Measurements from ENCODE around the gene POLR3GL.

POLR3GL gene

DNA sequence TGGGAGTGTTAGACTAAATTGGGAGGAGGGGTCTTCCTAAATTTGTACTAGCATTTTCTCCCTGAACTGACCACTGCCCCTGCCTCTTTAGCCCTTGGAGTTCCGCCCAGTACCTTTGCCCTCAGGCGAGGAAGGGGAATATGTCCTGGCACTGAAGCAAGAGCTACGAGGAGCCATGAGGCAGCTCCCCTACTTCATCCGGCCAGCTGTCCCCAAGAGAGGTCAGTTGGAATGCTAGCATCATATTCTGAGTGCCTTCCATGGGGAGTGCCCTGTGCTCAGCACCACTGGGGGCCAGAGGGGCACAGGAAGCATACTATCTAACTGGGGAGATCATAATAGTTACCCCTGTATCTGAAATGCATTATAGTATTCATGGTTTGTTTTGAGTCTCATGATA is 10.7 kb downstream of the POLR3GL start:
- DNase-seq (ENCODE audit: low read depth in 2 of 2) = no peak

DNA sequence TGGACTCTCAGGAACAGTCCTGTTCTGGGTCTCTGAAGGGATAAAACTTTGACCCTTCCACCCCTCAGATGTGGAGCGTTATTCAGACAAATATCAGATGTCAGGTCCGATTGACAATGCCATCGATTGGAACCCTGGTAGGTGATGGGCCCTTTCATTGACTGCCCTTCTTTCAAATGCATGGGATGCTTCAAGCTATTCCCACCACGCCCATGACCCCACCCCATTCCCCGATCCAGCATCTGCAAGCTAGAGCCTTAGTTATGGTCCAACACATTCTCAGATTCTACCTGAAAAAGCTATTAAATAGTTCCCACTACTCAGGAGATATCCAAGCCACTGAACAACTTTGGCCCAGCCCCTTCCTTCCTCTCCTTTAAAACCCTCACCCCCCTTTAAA is 12.5 kb downstream of the POLR3GL start:
- DNase-seq (ENCODE audit: low read depth in 2 of 2) = no peak

DNA sequence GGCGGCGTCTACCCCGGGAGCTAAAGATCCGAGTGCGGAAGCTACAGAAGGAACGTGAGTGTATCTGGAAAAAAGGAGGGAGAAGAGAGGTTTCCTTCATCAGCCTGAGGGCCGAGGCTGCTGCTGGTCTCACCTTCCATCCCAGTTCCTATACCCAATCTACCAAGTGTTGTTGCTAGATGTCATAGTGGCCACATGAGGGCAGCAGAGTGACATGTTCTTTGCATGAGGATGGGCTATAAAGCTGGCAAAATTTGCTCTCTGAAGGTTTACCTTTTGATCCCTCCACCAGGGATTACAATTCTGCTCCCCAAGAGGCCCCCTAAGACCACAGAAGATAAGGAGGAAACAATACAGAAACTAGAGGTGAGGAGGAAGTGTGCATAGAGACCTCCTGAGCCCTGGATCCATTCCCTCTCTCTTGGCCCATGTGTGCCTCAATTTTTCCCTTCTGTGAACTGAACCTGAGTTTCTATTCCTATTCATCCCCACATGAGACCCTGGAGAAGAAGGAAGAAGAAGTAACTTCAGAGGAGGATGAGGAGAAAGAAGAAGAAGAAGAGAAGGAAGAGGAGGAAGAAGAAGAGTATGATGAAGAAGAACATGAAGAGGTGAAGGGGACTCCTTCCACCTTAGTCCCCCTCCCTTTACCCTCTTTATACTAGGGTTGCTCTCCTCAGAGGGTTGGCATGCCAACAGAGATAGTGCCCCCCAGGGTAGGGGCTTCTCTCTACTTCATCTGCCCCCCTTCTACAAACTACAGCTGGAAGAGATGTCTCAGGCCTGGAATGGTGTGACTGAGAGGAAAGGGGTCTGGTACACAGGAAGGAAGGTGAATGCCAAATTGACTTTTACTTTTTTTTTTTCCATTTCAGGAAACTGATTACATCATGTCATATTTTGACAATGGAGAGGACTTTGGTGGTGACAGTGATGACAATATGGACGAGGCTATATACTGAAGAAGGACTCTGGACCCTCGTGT is 13.3 kb downstream of the POLR3GL start:
- peak in 1 of 2 donors; percentile 59 for DNase-seq (ENCODE audit: low read depth in 2 of 2)

DNA sequence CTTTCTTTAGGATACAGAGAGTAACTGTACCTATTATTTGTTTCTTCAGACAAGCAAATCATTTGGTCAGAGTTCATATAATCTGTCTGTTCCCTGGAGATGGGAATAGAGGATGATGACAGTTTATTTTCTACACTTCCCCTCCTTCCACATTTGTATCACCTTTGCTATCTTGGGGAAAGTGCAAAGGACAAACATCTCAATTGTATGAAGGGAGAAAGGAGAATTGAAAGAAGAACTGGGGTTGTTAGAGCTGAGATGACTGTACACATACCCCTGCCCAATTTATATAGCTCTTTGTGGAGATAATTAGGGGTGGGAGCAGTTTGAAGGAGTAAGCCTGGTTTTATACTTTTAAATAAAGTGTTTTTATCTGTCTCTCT is 14.0 kb downstream of the POLR3GL start:
- no peak for DNase-seq (ENCODE audit: low read depth in 2 of 2)

DNA sequence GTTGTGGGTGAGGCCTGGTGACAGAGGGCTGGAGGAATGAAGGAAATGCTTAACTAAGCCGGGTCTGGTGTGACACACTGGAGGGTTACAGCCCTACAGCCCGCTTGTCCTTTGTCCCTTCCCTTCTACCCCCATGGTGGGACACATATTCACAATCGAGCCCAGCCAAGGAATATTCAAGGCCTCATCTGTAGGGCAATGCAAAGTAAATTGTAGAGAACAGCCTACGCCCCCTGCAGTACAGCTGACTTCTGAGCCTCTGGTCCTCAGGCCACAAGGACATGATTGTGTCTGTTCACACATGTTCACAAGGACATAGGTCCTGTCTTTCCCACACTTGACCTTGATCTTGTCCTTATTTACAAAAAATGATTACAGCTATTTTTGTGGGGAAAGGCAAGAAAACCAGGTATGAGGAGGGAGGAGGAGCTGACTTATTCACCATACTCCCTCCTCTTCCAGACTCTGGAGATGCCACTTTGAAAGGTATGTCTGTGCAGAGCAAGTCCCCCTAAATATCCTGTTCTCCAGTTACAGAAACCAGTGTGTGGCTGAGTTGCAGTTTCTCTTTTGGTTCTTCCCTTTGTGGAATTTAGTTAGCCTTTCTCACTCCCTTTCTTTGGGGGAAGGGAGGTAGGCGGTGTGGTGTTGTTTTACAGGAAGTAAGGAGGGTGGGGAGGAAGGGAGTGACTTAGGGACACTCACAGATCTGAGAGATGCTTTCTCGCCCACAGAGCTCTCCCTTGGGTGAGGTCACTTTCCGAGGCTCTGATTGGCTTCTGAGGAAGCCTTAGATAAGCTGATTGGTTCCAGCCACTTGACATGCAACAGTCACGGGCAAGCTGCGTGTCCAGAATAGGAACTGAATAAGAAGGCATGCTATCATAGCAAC is 14.6 kb downstream of the POLR3GL start:
- DNase-seq (ENCODE audit: low read depth in 2 of 2) = peak; percentile 80 to 81

DNA sequence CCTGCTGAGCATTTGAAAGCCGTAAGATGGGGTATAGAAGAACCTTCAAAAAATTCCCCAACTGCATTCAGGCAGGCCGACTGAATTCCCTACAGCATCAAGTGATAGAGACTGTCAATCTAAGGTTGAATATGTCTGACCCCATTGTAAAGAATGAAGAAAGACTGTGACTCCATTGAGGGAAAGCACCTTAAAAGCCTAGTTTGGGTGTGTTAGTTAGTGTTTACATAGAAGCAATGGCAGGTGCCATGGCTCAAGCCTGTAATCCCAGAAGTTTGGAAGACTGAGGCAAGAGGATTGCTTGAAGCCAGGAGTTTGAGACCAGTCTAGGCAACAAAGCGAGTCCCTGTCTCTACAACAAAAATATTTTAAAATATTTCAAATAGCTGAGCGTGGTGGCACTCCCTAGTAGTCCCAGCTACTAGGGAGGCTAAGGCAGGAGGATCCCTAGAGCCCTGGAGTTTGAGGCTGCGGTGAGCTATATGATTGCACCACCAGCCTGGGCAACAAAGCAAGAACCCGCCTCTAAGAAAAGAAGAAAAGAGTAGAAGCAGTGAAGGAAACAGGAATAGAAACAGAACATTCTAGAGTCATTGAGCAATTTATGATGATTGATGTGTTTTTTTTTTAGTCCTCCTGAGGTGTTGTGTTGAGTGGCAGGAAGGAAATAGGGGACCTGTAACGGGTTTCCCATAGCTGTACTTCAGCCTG is 15.4 kb downstream of the POLR3GL start:
- DNase-seq (ENCODE audit: low read depth in 2 of 2) = no peak

DNA sequence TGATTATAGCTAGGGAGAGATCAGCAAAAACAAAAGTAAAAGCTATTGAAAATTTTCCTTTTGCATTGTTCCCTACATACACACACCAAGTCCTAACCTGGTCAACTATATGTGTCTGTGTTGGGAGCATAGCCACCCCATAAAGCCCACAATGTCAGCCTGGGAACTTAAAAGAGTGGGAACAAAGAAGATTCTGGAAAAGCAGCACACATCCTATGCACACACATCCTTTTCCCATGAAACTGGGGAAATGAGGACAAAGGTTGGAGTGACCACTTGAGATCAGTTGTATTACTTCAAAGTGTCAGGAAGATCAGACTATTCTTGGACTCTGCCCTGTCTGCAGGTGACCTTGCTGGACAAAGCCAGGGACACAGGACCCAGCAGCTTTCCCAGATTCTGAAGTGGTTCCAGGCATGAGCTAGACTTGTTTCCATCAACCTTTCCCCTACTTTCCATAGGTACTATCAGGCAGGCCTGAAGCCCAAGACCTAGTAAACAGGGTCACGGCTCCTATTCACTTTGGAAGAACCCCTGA is 16.0 kb downstream of the POLR3GL start:
- no peak for DNase-seq (ENCODE audit: low read depth in 2 of 2)

DNA sequence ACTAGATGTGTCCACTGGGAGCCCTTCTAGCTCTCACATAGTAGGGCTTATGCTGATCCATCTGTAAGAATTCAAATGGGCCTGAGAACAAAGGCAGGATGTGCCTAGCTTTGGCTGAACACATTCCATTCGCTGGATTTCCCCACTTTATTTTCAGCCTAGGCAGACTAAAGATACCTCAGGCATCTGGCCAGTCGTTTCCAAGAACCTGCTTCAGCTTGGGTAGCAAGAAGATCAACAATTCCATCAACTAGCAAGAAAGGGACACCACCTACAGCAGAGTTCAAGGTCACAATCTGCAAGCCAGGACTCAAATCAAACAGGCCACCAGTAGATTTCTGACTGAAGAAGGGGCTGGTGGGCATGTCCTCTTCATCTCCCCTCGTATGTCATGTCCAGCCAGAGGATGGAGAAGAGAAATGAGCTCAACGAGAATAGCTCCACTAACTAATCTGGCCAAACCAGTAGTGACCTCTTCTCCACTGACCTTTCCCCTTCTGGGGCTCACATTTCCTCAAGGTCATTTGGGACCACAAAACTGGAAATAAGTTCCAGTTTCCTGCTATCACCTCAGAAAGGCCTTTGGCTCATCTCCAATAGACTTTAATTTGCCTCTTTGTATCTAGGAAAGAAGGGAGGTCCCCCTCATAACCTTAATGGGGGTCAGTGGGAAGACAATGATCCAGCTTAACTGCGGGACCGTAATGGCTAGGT is 17.7 kb downstream of the POLR3GL start:
- DNase-seq (ENCODE audit: low read depth in 2 of 2) = no peak

DNA sequence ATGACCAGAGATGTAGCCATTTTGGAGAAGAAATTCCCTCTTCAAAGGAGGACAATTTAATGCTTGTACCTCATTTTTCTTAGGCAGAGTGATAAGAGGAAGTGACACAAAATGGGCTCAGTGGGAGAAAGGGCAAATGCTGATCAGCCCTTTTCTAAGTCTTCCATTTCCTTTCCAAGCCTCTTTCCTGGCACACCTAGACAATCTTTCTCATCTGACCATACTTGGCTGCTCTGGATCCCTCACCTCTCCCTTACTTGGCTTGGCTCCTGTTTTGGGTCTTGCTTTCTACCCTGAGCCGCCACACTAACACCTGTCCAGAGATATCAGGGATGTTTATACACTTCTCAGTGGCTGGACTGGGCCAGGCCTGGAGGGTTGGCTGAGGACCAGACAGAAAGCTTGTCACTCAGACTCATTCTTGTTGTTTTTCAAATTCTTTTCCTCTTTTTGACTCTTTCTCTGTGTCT is 18.8 kb downstream of the POLR3GL start:
- DNase-seq (ENCODE audit: low read depth in 2 of 2) = no peak

DNA sequence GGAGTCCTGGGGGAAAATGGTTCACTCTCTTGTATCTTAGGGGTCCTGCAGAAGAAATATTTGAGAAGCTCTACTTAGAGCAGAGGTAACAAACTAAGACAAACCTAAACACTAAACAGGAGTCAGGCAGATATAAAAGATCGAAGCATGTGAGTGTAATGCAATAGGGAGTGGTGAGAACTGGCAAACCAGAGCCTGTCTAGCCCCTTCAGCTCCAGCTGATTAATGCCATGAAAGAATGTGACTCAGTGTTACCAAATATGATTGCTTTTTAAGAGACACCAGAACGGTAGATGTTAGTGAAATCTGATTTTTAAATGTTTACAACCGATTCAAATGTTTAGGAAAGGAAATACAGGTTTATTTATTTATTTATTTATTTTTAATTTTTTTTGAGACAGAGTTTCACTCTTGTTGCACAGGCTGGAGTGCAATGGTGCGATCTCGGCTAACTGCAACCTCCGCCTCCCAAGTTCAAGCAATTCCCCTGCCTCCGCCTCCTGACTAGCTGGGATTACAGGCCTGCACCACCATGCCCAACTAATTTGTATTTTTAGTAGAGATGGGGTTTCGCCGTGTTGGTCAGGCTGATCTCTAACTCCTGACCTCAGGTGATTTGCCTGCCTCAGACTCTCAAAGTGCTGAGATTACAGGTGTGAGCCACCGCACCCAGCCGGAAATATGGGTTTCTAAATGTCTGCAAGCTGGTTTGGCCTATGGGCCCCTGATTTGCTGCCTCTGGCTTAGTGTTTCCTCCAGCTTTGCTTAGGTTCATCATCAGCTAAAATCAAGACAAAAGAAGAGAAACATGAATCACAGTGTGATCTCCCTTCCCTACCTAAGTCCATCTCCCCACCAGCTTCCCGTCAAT is 19.7 kb downstream of the POLR3GL start:
- no peak for DNase-seq (ENCODE audit: low read depth in 2 of 2)

DNA sequence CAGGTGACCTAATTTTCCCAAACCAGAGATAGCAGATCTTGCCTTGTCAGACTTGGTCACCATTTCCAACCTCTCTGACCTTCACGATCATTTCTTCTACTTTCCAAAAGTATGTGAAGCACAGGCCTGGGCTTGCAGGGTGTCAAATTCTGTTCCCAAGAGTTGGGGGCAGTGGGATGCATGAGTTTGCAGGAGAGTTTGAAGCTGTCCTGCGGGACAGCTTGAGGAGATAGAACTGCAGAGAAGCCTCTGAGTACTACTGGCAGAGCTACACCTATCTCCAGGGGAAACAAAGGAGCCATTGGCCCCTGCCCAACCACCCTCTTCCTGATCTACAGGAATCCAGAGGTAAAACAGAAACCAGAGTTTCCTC is 20.6 kb downstream of the POLR3GL start:
- no peak for DNase-seq (ENCODE audit: low read depth in 2 of 2)

DNA sequence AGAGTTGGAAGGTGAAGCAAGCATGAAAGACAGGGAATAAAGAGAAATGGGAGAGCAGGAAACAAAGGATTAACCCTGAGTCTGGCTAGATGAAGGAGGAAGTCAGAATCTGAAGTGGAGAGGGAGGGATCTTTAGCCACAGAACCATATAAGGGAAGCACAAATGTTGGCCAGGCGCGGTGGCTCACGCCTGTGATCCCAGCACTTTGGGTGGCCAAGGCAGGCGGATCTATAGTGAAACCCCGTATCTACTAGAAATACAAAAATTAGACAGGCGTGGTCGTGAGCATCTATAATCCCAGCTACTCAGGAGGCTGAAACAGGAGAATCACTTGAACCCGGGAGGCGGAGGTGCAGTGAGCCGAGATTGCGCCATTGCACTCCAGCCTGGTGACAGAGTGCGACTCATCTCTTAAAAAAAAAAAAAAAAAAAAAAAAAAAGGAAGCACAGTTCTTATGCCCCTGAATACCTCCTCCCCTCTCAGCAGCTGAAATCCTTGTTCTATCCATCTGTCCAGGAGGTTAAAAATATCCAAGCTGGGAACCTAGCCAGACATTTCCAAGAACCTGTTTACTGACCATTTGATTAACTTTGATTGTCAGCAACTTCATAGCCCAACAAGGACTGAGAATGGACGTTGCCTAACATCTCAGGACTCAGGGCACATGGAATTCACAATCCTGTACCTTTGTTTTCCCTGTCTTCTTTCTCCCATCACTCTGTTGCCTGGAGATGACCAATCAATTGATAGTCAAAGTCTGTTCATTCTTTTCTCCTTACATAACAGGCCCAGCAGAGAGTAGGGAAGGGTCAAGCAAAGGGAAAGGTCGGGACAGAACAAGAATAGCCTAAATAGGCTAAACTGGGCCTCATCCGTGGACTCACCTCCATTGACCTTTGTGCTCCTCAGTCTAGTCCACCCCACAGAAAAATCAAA is 21.3 kb downstream of the POLR3GL start:
- DNase-seq (ENCODE audit: low read depth in 2 of 2) = no peak

DNA sequence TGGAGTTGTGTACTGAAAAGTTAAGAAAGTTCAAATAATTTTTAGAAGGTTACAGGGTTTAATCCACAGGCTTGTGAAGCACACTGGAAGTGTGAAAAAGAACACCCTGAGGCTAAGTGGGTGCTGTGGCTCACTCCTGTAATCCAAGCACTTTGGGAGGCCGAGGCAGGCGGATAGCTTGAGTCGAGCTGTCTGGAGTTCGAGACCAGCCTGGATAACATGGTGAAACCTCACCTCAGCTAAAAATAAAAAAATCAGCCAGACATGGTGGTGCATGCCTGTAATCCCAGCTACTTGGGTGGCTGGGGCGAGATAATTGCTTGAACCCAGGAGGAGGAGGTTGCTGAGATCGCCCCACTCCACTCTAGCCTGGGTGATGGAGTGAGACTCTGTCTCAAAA is 22.1 kb downstream of the POLR3GL start:
- DNase-seq (ENCODE audit: low read depth in 2 of 2) = no peak

DNA sequence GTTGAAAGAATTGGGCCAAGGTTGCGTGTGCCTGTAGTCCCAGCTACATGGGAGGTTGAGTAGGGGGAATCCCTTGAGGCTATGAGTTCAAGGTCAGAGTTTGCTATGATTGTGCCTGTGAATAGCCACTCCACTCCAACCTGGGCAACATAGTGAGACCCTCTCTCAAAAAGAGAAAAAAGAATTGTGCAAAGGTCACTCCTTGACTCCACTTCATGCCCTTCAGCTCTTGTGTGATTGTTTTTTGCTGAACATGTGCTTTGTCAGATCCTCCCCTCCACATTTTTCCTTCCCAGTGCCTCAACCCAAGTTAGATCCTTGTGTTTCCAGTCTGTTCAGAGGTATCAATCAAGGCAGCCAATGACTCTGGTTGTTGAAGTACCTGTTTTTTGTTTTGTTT is 23.4 kb downstream of the POLR3GL start:
- no peak for DNase-seq (ENCODE audit: low read depth in 2 of 2)

DNA sequence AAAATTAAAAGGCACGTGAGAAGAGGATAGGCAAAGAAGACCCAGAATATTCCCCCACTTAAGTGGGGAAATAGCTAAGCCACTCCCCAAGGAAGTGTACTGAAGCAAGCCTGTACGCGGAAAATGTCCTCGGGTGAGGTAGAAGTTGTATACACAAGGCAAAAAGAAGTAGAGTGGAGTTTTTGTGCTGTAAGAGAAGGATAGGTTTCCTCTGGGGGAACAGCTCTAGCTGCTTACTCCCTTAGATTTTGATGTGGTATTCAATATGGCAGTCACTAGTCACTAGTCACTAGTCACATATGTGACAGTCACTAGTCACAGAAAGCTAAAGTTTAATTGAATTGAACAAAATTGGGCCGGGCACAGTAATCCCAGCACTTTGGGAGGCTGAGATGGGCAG is 24.3 kb downstream of the POLR3GL start:
- DNase-seq (ENCODE audit: low read depth in 2 of 2) = no peak

DNA sequence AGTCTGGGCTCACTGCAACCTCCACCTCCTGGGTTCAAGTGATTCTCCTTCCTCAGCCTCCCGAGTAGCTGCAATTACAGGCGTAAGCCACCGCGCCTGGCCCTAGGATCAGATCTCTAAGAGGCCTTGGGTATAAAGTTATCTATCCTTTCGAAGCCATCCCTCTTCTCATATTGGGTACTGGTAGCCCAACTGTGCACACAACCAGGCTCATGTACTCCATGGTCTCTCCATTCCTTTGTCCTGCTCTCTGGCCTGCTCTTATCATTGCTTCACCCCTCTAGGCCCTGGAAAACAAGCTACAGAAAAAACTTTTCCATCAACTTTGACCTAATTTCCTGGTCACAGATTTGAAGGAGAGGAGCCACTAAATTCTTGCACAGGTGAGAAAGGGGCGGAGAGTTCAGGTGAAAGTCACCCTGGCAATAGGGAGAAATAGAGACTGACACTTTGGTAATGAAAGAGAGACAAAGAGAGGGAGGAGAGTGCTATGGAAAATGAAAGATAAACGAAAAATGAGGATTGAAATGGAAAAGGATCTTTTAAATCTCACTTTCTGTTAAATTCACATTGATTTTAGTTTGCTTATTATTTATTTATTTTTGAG is 25.9 kb downstream of the POLR3GL start:
- no peak for DNase-seq (ENCODE audit: low read depth in 2 of 2)

DNA sequence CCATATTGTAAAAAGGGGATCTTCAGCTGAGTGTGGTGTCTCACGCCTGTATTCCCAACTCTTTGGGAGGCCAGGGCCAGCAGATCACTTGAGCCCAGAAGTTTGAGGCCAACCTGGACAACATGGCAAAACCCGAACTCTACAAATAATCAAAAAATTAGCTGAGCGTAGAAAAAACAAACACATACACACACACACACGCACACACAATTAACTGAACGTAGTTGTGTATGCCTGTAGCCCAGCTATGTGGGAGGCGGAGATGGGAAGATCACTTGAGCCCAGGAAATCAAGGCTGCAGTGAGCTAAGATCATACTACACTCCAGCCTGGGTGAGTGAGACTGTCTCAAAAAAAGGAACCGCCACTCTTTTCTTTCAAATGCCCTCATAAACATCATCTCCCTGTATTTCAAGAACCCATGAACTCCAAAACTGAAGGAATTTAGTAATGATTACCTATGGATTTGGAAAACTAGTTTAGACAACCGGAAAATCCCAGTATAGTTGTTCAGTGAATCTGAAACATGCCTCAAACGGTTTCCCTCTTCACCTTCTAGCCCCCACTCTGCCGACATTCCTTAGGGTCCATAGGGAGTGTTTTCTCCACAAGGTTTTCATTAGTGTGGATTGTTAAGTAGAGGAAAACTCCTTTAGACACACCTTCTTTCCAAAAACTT is 27.4 kb downstream of the POLR3GL start:
- no peak for DNase-seq (ENCODE audit: low read depth in 2 of 2)

DNA sequence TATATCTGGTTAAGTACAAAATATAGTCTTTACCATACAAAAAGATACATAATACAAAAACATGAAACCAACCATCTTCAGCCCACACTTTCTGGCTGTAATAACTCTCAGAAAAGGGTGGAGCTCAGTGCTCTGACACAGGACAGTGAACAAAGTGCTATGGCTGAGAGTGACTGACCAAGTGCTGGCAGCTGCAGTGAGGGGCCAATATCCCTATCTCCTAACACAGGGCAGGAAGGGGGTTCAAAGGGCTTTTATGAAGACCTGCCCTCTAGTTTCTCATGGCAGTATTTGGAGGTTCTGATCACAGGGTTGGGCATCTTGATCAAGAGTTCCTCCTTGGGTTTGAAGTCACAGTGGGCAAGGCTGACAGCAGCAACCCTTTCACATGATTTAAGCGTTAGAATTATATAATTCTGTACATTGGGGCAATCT is 28.0 kb downstream of the POLR3GL start:
- no peak for DNase-seq (ENCODE audit: low read depth in 2 of 2)
